NCI-H2196 treated with DMSO at 0.1 percent for 48 hours (cell line): ENCODE measurements around the gene AKR1C8.
"Not testable (repeated sequence)": the region's sequence is repeated elsewhere in the genome, so short reads cannot be mapped to it uniquely, and the experiment has no call there.

ENCODE experiments used
- DNase-seq: peaks from one replicate; lab custom pipeline; 2025; ENCODE audit not compliant: unreplicated experiment; lab: John Stamatoyannopoulos, UW

AKR1C8 gene

DNA sequence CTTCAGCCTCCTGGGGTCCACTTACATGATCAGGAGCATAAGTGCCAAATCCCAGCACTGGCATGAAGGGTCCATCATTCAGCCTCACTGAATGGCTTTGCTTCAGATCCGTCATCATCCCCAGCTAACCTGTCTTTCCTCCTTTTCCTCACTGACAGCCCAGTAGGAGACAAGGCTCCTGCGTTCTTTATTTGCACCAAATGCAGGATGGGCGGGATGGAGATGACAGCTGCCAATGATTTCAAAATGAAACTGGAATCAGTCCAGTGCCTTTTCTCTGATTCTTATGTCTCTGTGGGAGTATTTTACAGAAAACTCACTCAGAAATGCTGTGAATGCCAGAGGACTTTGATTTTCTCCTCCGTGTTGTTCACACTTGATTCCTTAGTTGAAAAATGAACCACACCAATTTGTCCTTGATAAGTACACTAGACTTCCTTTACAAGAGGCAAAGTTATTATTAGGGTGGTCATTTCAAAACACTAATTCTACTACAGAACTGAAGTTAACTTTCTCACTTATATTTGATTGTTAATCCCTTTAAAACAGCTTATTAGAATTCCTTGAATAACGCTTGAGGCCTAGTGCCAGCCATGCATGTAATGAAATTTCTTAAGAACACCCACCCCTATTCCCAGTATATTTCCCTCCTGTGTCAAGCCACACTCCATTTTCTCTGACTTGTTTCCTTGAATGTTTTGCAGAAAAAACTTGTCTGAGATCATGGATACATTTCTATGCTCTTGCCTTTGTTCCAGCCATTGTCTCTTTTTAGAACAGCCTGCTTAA, at the start of gene AKR1C8:
Gene AKR1C8, minus strand, starts transcription at position 164 of the 789 bp plus-strand sequence. Its CDS starts 46 bp downstream, at position 118.
- no peak for DNase-seq

DNA sequence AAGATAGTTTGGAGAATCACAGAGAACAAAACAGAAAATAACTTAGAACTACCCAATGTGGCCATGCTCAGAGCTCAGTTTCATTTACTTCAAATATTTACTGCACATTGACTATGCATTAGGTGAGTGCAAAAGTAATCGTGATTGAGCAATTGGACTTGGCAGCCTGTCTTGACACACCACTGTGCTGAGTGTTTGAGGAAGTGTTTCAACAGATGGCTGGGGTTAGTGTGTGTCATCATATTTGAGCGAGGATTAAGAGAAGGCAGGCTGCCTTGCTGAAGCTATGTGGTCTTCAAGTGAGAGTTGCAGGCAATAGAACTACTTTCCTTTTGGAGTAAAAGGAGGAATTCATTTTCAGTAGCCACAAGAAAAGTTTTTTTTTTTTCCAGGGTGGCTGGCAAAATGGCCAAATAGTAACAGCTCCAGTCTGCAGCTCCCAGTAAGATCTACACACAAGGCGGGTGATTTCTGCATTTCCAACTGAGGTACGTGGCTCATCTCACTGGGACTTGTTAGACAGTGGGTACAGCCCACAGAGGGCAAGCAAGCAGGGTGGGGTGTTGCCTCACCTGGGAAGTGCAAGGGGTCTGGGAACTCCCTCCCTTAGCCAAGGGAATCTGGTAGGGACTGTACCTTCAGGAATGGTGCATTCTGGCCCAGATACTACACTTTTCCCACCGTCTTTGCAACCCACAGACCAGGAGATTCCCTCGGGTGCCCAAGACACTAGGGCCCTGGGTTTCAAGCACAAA, 49.3 kb upstream of the AKR1C8 start:
- DNase-seq = no peak

DNA sequence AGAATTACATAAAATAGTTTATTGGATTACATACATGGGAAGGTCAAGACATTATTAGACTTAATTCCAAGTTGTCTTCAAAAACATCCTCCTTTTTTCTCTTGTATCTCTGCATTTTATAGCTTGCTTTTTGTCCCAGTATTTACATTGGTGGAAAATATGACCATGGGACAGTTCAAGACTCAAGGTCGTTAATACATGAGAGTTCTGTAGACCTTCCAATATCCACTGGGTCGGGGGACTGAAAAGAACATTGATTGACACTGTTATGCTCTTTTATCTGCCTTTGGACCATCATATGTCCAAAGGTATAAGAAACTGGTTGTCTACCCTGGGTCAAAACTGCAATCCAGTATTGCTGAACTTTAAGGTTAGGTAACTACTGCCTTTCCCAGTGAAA, 48.4 kb upstream of the AKR1C8 start:
- no peak for DNase-seq

DNA sequence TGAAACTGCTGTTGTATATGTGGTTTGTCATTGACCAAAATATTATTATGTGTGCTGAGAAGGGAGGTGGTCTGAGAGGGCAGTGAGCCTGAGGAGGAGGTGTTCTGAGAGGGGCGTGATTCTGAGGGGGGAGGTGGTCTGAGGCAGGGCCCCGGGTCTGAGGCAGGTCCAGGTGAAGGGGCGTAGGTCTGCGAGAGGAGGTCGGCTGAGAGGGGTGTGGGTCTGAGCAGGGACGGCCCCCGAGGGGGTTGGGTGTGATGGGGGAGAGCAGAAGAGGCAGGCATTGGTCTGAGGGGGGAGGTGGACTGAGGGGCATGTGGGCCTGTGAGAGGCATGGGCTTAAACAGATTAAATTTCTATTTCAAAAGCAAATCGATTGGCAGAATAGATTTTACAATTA, 44.1 kb upstream of the AKR1C8 start:
- no peak for DNase-seq

DNA sequence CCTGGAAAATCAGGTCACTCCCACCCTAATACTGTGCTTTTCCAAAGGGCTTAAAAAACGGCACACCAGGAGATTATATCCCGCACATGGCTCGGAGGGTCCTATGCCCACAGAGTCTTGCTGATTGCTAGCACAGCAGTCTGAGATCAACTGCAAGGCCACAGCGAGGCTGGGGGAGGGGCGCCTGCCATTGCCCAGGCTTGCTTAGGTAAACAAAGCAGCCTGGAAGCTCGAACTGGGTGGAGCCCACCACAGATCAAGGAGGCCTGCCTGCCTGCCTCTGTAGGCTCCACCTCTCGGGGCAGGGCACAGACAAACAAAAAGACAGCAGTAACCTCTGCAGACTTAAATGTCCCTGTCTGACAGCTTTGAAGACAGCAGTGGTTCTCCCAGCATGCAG, 38.0 kb upstream of the AKR1C8 start:
- not testable (repeated sequence) for DNase-seq

DNA sequence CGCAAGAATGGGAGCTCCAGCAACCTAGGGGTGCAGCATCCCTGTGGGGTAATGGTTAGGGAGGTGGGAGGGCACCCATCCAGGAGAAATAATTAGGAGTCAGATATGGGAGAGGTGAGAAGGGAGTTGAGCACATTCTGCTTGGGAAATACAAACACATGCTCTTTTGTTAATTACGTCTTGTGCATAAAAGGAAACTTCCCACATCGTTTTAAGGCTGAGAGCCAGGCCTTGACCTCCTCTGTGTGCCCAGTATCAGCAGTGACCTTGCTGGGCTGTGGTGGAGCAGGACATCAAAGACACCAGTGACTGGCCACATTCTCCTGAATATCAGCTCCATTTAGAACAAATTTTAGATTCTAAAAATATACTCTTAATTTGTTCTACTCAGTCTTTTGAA, 34.3 kb upstream of the AKR1C8 start:
- DNase-seq = no peak

DNA sequence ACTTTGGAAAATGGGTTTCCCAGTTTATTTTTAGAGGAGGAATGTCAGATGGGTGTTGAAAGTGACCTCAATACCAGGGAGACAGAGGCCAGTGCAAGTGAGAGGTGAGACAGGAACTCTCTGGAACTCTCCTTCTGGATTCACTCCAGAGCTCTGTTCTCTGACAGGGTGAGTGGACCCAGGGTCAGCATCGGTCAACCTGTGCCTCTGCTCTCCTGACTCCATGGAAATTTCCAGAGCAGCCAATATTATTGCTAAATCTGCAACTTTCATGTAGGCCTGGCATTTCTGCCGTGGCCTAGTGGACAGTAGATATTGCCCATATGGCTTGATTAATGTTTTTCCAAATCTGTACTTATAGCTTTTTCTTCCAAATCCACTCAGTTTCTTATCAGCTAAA, 31.9 kb upstream of the AKR1C8 start:
- DNase-seq = no peak

DNA sequence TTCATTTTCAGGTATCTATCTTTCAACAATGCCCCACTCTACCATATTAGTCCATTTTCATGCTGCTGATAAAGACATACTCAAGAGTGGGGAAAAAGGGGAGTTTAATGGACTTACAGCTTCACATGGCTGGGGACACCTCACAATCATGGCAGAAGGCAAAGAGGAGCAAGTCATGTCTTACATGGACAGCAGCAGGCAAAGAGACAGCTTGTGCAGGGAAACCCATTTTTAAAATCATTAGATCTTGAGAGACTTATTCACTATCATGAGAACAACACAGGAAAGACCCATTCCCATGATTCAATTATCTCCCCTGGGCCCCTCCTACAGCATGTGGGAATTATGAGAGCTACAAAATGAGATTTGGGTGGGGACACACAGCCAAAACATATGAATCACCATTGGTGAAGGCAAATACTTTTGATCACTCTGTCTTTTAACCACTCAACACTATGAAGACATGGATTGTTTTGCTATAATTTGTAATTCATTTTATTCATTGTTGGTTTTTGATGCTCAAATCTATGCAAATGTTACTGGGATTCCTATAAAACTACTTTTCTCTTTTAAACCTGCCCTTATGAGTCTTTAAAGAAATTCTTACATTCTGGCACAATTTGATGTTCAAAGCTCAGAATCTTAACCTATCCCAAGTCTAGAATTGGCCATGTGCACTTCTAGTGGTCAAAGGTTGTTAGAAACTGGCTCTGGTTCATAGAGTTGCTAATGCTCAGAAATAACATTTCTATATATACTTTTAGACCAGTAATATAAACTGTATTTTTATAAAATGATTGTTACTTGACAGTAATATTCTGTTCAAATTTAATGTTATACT, 27.0 kb upstream of the AKR1C8 start:
- DNase-seq = no peak

DNA sequence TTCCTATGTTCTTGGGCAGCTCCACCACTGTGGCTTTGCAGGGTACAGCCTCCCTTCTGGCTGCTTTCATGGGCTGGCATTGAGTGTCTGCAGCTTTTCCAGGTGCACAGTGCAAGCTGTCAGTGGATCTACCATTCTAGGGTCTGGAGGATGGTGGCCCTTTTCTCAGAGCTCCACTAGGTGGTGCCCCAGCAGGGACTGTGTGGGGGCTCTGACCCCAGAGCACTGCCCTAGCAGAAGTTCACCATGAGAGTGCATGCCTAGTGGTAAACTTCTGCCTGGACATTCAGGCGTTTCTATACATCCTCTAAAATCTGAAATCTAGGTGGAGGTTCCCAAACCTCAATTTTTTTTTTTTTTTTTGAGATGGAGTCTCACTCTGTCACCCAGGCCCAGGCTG, 25.3 kb upstream of the AKR1C8 start:
- DNase-seq = not testable (repeated sequence)

DNA sequence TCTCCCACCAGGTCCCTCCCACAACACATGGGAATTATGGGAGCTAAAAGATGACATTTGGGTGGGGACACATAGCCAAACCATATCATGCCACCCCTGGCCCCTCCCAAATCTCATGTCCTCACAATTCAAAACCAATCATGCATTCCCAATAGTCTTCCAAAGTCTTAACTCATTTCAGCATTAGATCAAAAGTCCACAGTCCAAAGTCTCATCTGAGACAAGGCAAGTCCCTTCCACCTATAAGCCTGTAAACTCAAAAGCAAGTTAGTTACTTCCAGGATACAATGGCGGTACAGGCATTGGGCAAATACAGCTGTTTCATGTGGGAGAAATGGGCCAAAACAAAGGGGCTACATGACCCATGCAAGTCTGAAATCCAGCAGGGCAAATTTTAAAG, 24.8 kb upstream of the AKR1C8 start:
- not testable (repeated sequence) for DNase-seq

DNA sequence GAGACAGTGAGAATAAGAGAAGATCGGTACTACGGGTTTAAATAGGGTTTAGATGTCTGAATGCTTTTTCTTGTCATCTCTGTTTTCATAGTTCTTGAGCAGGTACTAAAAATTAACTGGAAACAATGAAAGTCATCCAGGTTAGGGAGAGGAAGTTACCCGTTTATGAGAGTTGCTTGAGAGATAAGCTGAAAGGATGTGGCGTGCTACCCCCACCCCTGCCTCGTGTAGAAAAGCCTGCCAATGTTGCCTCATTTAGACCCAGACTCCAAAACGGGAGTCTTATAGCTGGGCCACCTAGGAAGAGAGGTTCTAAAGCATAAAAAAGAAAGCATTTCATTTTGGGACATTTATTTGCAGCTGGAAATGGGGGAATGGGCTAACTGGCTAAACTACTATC, 21.8 kb upstream of the AKR1C8 start:
- DNase-seq = no peak

DNA sequence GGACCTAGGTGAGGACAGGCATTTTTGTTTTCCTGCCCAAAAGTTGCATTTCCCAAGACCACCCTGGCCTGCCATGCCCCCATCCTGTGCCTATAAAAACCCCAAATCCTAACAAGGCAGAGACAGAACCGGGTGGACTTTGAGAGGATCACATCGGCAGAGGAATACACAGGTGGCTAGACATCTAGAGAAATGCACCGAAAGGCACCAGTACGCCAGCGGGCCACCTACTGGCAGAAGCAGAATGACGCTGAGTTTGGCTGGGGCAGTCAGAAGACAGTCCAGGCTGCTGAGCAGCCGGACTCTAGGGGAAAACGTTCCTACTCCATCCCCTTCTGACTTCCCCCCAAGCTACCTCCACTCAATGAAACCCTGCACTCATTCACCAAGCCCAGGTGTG, 14.4 kb upstream of the AKR1C8 start:
- no peak for DNase-seq

DNA sequence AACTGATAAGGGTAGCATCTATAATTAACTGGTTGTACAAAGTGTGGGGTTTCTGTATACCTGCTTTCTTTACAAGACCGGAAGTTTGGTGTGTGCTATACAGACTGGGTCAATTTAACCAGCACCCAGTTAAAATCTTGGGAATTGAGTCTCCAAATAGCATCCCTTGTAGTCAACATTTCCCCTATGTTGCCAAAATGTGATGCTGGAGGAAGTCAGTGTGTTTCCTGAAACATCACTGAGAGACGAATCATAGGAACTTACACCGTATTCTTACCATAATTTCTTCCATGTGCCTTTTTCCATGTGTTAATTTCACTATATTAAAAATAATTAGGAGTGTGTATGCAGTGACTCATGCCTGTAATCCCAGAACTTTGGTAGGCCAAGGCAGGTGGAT, 13.4 kb upstream of the AKR1C8 start:
- DNase-seq = no peak

DNA sequence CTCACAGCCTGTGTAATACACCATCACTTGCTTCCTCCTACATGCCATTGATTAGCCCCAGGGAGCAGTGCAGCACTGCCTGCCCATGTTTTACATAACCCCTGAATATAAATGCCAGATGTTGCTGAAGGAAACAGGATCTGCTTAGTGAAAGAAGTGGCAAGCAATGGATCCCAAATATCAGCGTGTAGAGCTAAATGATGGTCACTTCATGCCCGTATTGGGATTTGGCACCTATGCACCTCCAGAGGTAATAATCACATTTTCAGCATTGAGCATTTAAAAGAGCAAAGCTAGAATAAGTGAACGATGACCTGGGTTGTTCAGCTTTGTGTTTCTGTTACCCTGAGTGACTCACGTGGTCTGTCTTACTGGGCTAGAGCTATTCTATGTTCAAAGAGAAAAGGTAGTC, 11.8 kb upstream of the AKR1C8 start, which contains the start of gene AKR1C4:
Gene AKR1C4, plus strand, starts transcription at position 136 of the 412 bp plus-strand sequence. Its CDS starts 31 bp downstream, at position 167.
- DNase-seq = no peak

DNA sequence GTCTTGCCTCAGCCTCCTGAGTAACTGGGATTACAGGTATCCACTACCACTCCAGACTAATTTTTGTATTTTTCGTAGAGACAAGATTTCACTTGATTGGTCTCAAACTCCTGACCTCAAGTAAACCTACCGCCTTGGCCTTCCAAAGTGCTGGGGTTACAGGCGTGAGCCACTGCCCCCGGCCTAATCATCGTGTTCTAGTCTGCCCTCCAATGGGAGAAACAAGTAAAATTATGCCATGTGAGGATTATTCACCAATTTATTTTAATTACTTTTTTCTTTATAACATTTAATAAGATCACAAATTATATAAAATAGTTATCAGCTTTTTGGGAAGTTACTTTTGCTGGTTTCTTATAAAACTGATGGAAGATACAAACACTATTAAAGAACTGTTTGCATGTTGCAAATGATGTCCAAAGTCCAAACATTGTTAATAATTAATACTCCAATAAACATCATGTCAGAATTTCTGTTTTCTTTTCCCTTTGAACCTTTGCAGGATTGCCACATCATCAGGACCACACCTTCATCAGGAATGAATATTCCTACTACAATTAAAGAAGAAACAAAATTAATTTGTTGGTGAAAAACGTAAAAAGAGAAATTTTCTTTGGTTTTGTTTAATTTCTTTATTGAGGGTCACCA, 10.9 kb upstream of the AKR1C8 start:
- no peak for DNase-seq

DNA sequence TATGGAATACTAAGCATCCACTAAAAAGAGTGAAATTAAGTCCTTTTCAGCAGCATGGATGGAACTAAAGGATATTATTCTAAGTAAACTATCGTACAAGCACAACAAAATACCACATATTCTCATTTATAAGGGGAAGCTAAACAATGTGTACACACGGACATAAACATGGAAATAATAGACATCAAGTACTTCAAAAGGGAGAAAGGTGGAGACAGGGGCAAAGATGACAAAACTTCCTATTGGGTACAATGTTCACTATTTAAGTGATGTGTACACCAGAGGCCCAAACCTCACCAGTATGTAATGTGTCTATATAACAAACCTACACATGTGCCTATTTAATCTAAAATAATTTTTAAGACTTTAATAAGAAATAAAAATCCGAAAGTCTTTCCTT, 9.5 kb upstream of the AKR1C8 start:
- no peak for DNase-seq

DNA sequence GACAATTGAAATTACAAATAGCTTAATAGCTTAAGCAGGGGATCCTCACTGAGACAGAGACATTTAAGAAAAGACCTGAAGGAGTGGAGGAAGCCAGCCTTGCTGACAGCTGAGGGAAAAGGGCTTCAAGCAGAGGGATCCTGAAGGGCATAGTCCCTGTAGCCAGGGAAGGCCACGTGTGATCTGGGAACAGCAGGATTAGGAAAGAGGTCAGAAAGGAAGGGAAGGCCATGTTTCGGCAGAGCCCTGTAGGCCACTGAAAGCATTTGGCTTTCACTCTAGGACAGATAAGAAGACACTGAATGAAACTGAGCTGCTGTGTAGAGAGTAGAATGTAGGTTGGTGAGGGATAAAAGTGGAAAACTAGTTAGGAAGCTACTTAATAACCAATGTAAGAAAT, 3.4 kb upstream of the AKR1C8 start:
- DNase-seq = no peak

DNA sequence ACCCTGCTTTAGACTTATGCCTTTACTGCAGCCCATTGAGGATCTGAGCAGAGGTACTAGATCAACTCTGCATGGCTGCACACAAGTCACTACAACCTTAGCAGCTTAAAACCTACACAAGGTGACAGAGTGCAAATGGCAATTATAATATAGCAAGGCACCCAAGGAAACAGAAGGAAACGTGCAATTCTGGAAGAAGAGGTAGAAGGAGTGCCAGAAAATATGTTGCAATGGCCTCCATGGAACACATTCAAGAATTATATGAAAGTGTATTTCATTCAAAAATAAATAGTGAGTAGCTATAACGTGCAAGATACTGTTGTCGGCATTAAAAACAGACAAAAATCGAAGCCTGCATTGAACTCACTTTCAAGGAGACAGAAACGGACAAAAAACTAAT, 2.9 kb upstream of the AKR1C8 start:
- DNase-seq = no peak

DNA sequence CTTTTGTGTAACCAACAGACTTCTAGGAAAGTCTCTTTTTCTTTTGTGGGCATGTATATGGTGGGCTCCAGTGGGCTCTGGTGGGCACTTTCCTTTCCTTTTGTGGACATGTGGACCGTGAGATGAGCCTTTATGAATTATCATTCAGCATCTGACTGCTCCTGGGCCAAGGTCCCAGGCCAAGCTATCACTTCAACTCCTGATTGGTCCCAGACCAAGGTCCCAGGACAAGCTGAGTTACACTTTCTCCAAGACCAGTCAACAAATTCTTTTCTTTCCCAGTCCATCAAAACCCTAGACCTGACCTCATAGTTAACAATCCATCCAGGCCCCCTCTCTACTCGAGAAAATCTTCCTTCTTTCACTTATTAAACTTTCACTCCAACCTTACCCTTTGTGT, 1.0 kb downstream of the AKR1C8 start:
- no peak for DNase-seq

DNA sequence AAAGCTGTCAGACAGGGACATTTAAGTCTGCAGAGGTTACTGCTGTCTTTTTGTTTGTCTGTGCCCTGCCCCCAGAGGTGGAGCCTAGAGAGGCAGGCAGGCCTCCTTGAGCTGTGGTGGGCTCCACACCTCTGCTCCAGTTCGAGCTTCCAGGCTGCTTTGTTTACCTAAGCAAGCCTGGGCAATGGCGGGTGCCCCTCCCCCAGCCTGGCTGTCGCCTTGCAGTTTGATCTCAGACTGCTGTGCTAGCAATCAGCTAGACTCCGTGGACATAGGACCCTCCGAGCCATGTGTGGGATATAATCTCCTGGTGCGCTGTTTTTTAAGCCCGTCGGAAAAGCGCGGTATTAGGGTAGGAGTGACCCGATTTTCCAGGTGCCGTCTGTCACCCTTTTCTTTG, 4.4 kb downstream of the AKR1C8 start:
- not testable (repeated sequence) for DNase-seq

DNA sequence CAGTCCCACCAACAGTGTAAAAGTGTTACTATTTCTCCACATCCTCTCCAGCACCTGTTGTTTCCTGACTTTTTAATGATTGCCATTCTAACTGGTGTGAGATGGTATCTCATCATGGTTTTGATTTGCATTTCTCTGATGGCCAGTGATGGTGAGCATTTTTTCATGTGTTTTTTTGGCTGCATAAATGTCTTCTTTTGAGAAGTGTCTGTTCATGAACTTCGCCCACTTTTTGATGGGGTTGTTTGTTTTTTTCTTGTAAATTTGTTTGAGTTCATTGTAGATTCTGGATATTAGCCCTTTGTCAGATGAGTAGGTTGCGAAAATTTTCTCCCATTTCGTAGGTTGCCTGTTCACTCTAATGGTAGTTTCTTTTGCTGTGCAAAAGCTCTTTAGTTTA, 9.4 kb downstream of the AKR1C8 start:
- DNase-seq = not testable (repeated sequence)
